BJ (cell line): ENCODE results near the gene ARMC9. TPM values are rescaled to one million over a fixed set of nuclear protein-coding genes. Genes with fewer than 3 reads are reported as not detected.

ENCODE experiments used
- CTCF ChIA-PET: fragments of 350-600 bp; formaldehyde crosslinking; extraction: SDS; loops from one replicate; lab custom pipeline; 2021; ENCODE audit warnings: antibody characterized with exemption, inconsistent platforms; lab: Yijun Ruan, JAX
- POLR2A ChIA-PET: fragments of 300-600 bp; sonication (Branson Sonifier 250); formaldehyde crosslinking; extraction: SDS; loops from one replicate; lab custom pipeline; 2021; ENCODE audit warnings: antibody characterized with exemption; lab: Charles Lee
- DNase-seq: peaks from one replicate; pipeline ENCODE4 v3.0.0-alpha.2; 2011; ENCODE audit warnings: low read depth
- H3K27me3 ChIP-seq: 2 replicates; pipeline ENCODE4 v1.6.0; 2011; ENCODE audit warnings: low read length; ENCODE audit not compliant: control insufficient read depth, insufficient read depth
- H3K36me3 ChIP-seq: 2 replicates; pipeline ENCODE4 v1.5.1; 2011; ENCODE audit warnings: low read length; ENCODE audit not compliant: control insufficient read depth, insufficient read depth
- H3K4me3 ChIP-seq: 2 replicates; pipeline ENCODE4 v1.5.1; 2011; ENCODE audit warnings: low read depth, mild to moderate bottlenecking, control low read depth, low read length
- polyA plus RNA-seq: library from polyadenylated mRNA; depleted of rRNA; stranded (reverse); fragments of >200 nt; gene quantifications from 2 replicates; pipeline ENCODE4 v1.2.3, GENCODE V29; 2011
- TF ChIP-seq, protein P1 (sequence below): IDR thresholded peaks from 2 replicates; pipeline ENCODE4 v1.5.1; 2011; ENCODE audit warnings: low read depth, mild to moderate bottlenecking, control low read depth, inconsistent platforms, low read length, moderate library complexity; ENCODE audit not compliant: insufficient read depth

ARMC9 gene
- polyA plus RNA-seq, 1 experiment, result 83.1 TPM

GRCh38 chr2:231396058-231396821, 197.8 kb downstream of the ARMC9 start:
- Histone ChIP-seq H3K36me3 (no peaks in the 10 kb centered on the region), H3K4me3 (no peak overlapping the region), H3K27me3 (peaks cover 14% of the 10 kb centered on the region)
- TF ChIP-seq, protein P1, sequence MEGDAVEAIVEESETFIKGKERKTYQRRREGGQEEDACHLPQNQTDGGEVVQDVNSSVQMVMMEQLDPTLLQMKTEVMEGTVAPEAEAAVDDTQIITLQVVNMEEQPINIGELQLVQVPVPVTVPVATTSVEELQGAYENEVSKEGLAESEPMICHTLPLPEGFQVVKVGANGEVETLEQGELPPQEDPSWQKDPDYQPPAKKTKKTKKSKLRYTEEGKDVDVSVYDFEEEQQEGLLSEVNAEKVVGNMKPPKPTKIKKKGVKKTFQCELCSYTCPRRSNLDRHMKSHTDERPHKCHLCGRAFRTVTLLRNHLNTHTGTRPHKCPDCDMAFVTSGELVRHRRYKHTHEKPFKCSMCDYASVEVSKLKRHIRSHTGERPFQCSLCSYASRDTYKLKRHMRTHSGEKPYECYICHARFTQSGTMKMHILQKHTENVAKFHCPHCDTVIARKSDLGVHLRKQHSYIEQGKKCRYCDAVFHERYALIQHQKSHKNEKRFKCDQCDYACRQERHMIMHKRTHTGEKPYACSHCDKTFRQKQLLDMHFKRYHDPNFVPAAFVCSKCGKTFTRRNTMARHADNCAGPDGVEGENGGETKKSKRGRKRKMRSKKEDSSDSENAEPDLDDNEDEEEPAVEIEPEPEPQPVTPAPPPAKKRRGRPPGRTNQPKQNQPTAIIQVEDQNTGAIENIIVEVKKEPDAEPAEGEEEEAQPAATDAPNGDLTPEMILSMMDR, result no peak
- POLR2A ChIA-PET, result no interaction called here
- CTCF ChIA-PET, result interaction anchor here (1.2 to 1.8 kb wide), 3 partner anchors 9 to 100 kb away, joined by 4 to 9 read pairs (median 5); no protein-coding TSS in a partner anchor
- no peak for DNase-seq

DNA sequence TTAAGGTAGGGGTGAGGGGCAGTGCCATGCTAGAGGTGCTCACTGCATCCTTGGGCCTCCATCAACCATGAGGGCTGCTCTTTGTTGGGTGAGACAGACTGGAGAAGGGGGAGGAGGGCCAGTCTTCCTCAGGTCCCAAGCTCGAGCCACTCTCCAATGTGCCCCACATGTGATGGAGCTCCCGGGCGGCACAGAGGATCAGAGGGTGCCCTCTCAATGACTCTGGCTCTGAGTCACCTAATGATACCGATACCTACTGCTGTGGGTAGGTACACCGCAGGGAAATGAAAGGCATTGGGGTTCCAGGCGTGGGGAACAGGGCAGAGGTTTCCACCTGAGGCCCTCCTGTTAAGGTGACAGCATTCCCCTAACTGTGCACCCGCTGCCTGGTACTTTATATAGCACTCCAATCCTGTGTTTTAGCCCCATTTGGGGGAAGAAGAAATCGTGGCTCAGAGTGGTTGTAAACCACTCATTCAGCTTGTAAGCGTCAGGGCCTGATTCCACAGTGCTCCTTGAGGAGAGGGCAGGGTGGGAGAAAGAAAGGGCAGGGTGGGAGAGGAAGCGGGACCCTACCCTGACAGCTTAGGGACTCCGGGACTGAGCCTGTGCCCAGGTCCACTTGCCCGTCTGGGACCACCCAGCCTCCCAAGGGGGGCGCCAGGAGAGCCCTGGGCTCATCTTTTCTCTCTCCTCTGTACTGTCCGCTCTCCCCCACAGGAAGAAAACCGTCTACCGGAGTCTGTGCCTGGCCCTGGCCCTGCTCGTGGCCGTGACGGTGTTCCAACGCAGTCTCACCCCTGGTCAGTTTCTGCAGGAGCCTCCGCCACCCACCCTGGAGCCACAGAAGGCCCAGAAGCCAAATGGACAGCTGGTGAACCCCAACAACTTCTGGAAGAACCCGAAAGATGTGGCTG, 198.8 kb downstream of the ARMC9 start:
- ChIA-PET POLR2A (no interaction called here), CTCF (interaction anchor here (1.2 to 1.8 kb wide), 3 partner anchors 8 to 101 kb away, joined by 4 to 9 read pairs (median 5); no protein-coding TSS in a partner anchor)

DNA sequence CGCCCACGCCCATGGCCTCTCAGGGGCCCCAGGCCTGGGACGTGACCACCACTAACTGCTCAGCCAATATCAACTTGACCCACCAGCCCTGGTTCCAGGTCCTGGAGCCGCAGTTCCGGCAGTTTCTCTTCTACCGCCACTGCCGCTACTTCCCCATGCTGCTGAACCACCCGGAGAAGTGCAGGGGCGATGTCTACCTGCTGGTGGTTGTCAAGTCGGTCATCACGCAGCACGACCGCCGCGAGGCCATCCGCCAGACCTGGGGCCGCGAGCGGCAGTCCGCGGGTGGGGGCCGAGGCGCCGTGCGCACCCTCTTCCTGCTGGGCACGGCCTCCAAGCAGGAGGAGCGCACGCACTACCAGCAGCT, 199.5 kb downstream of the ARMC9 start:
- H3K4me3 ChIP-seq, result no peak overlapping the region
- no peaks in the 10 kb centered on the region for H3K36me3 ChIP-seq
- ChIA-PET POLR2A (no interaction called here), CTCF (no interaction called here)
- peaks cover 14% of the 10 kb centered on the region for H3K27me3 ChIP-seq
- DNase-seq, result no peak
- TF ChIP-seq, protein P1, result no peak

More for the DNA sequence above, 198.8 kb downstream of the ARMC9 start:
- no peak for DNase-seq
- H3K36me3 ChIP-seq, result no peaks in the 10 kb centered on the region
- TF ChIP-seq, protein P1, result no peak
- H3K4me3 ChIP-seq, result no peak overlapping the region
- H3K27me3 ChIP-seq, result peaks cover 14% of the 10 kb centered on the region

DNA sequence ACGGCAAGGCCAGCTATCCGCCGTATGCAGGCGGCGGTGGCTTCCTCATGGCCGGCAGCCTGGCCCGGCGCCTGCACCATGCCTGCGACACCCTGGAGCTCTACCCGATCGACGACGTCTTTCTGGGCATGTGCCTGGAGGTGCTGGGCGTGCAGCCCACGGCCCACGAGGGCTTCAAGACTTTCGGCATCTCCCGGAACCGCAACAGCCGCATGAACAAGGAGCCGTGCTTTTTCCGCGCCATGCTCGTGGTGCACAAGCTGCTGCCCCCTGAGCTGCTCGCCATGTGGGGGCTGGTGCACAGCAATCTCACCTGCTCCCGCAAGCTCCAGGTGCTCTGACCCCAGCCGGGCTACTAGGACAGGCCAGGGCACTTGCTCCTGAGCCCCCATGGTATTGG, 200.2 kb downstream of the ARMC9 start:
- no peak overlapping the region for H3K4me3 ChIP-seq
- no peaks in the 10 kb centered on the region for H3K36me3 ChIP-seq
- ChIA-PET CTCF (interaction anchor here (0.8 kb wide), 1 partner anchor 10 kb away, joined by 3 read pairs; no protein-coding TSS in a partner anchor), POLR2A (no interaction called here)
- TF ChIP-seq, protein P1, result no peak
- H3K27me3 ChIP-seq, result peaks cover 13% of the 10 kb centered on the region
- DNase-seq, result no peak
